Measurements from ENCODE around the gene KCNIP3.

DNA sequence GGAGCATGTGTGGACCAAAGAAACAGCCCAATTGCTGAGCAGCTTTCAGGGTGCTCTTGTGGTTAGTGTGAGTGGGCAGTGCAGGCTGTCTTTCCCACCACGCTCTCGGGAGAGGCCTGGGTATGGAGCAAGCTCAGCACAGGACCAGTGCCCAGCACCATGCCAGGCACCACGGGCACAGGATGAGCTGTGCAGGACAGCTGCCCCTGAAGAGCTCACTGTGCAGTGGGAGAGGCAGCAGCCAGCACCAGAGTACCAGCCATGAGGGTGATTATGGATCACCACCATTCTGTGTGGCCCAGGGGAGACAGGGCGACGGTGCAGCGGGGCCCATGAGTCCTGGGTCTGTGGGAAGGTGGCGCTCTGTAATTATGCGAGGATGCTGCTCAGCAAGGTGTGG lies 75.7 kb downstream of the KCNIP3 start:
- TF ChIP-seq, protein P1, sequence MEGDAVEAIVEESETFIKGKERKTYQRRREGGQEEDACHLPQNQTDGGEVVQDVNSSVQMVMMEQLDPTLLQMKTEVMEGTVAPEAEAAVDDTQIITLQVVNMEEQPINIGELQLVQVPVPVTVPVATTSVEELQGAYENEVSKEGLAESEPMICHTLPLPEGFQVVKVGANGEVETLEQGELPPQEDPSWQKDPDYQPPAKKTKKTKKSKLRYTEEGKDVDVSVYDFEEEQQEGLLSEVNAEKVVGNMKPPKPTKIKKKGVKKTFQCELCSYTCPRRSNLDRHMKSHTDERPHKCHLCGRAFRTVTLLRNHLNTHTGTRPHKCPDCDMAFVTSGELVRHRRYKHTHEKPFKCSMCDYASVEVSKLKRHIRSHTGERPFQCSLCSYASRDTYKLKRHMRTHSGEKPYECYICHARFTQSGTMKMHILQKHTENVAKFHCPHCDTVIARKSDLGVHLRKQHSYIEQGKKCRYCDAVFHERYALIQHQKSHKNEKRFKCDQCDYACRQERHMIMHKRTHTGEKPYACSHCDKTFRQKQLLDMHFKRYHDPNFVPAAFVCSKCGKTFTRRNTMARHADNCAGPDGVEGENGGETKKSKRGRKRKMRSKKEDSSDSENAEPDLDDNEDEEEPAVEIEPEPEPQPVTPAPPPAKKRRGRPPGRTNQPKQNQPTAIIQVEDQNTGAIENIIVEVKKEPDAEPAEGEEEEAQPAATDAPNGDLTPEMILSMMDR (IDR thresholded peaks at IDR 0.05; ENCODE audit: borderline replicate concordance, extremely low read depth, low read length, poor library complexity, severe bottlenecking), result no peak
- no peak for TF ChIP-seq EZH2 (IDR thresholded peaks at IDR 0.05; ENCODE audit: borderline replicate concordance, low read depth, low read length, severe bottlenecking)
